B cell (primary cell): Measurements from ENCODE around the gene NKAPL.

Experiments used
- CTCF ChIP-seq: fragments of 200-600 bp; IDR thresholded peaks from one replicate; pipeline ENCODE4 v1.8.0; 2022; ENCODE audit warnings: antibody characterized with exemption, mild to moderate bottlenecking
- EZH2 ChIP-seq: IDR thresholded peaks from 2 replicates; pipeline ENCODE4 v1.6.1; 2012; ENCODE audit warnings: borderline replicate concordance, low read depth, mild to moderate bottlenecking, moderate library complexity, low read length; ENCODE audit not compliant: insufficient read depth, poor library complexity, severe bottlenecking

- TF ChIP-seq CTCF: no peak
- no peak for TF ChIP-seq EZH2
Measured at GRCh38 chr6:28218312-28219248, 40.5 kb upstream of the NKAPL start.
